GM12878 (cell line): ENCODE data around the gene VPS45. TPM values are rescaled to one million over a fixed set of nuclear protein-coding genes. Genes with fewer than 3 reads are reported as not detected.

ENCODE experiments used
- BACH1 ChIP-seq: fragments of 450-650 bp; IDR thresholded peaks from 2 replicates; pipeline ENCODE4 v1.6.1; 2017; ENCODE audit warnings: mild to moderate bottlenecking, borderline replicate concordance
- BCL11A ChIP-seq: IDR thresholded peaks from 2 replicates; pipeline ENCODE4 v1.6.1; 2011; ENCODE audit warnings: low read depth, low read length
- CHD2 ChIP-seq: IDR thresholded peaks from 2 replicates; pipeline ENCODE4 v1.6.1; 2011; ENCODE audit warnings: low read depth, low read length, improper control_type of control experiment, borderline replicate concordance
- EZH2 ChIP-seq: IDR thresholded peaks from 2 replicates; pipeline ENCODE4 v1.6.1; 2012; ENCODE audit warnings: low read depth, mild to moderate bottlenecking, control low read depth, inconsistent platforms, low read length, borderline replicate concordance; ENCODE audit not compliant: control insufficient read depth
- IKZF2 ChIP-seq, 2 experiments: fragments of 450-650 bp; IDR thresholded peaks; 2 replicates each; pipeline ENCODE4 v1.6.1; 2017; ENCODE audit warnings: mild to moderate bottlenecking in 2 of 2, moderate library complexity in 2 of 2
- IRF4 ChIP-seq: IDR thresholded peaks from 2 replicates; pipeline ENCODE4 v1.6.1; 2011; ENCODE audit warnings: low read depth, low read length
- JUNB ChIP-seq: IDR thresholded peaks from 2 replicates; pipeline ENCODE4 v1.6.1; 2016; ENCODE audit warnings: antibody characterized with exemption, mild to moderate bottlenecking
- MAX ChIP-seq: IDR thresholded peaks from 2 replicates; pipeline ENCODE4 v1.6.1; 2012; ENCODE audit warnings: low read depth, low read length, improper control_type of control experiment
- MEF2B ChIP-seq: fragments of 450-650 bp; IDR thresholded peaks from 2 replicates; pipeline ENCODE4 v1.6.1; 2018; ENCODE audit warnings: mild to moderate bottlenecking, moderate library complexity; ENCODE audit not compliant: partially characterized antibody, poor library complexity, severe bottlenecking
- SMARCA5 ChIP-seq: fragments of 450-650 bp; IDR thresholded peaks from 2 replicates; pipeline ENCODE4 v1.6.1; 2017; ENCODE audit warnings: mild to moderate bottlenecking
- polyA plus RNA-seq, 11 experiments: library from polyadenylated mRNA; depleted of rRNA in 4 of 11; unstranded in 6 of 11; stranded (reverse) in 5 of 11; fragments of >200 nt; fragmentation: Nextera tagmentation in 4 of 11; fragmentation: Illumina TruSeq in 1 of 11; extraction: Ambion mirVana in 4 of 11; extraction: Trizol in 1 of 11; gene quantifications; 1 replicate in 1 of 11; 2 replicates in 10 of 11; pipeline versions ENCODE4 v1.2.1 to v1.2.3, GENCODE V29; 2011 to 2016; ENCODE audit warnings: inconsistent platforms in 2 of 11, missing spikeins in 2 of 11, low read depth in 1 of 11
- total RNA-seq, 4 experiments: library from RNA; depleted of rRNA in 3 of 4; stranded (reverse); fragments of >200 nt in 3 of 4; fragmentation: Illumina TruSeq in 1 of 4; extraction: Trizol in 1 of 4; gene quantifications; 2 replicates each; pipeline versions ENCODE4 v1.2.1 to v1.2.3, GENCODE V29; 2013 to 2021

Gene VPS45
- total and polyA plus RNA-seq, 10 of the 15 experiments (the other 5 are each of a cell fraction or from before 2014, with no cell fraction given), result 24.4 to 48.7 (median 34.5) TPM

- TF ChIP-seq BACH1 (0 out of 2 replicates have a peak, but pooled peaks have one; percentile 14), IRF4 (0 out of 2 replicates have a peak, but pooled peaks have one; percentile 35), EZH2 (no peak), SMARCA5 (no peak), JUNB (no peak), BCL11A (no peak), MEF2B (peak; percentile 43), MAX (0 out of 2 replicates have a peak, but pooled peaks have one; percentile 12), CHD2 (0 out of 2 replicates have a peak, but pooled peaks have one; percentile 44), IKZF2 (IDR thresholded peaks at IDR 0.05) (peak in 1 of 2 experiments; percentile 19; a peak in 1 of 4 replicates)
Measured at GRCh38 chr1:150149271-150150132, 81.9 kb downstream of the VPS45 start, which contains the start of gene PLEKHO1 (continued).
